ENCODE data around the gene CNTNAP2. TPM values are rescaled to one million over a fixed set of nuclear protein-coding genes. Genes with fewer than 3 reads are reported as not detected.

CNTNAP2 gene
- total and polyA plus RNA-seq, 9 of the 15 experiments (the other 6 are each of a cell fraction or from before 2014, with no cell fraction given): 0.04 to 0.62 (median 0.09) TPM; not detected in 4

- TF ChIP-seq MEF2A (IDR thresholded peaks at IDR 0.05; ENCODE audit: control insufficient read depth, low read depth, low read length) (no peak), C11orf30 (IDR thresholded peaks at IDR 0.05; ENCODE audit: low read depth) (peak; percentile 50; the same call in 1 of the 2 replicates), ILF3 (IDR thresholded peaks at IDR 0.05; ENCODE audit: borderline replicate concordance) (no peak)
Observed at GRCh38 chr7:146291900-146292299, 175.3 kb downstream of the CNTNAP2 start (continued).

GRCh38 chr7:146296028-146296427 is 179.4 kb downstream of the CNTNAP2 start:
- Histone ChIP-seq H4K20me1 (replicated peaks; ENCODE audit: control insufficient read depth, insufficient read depth, low read length) (no peaks in the 10 kb centered on the region), H3K9me3 (replicated peaks; ENCODE audit: control insufficient read depth, insufficient read depth, low read depth, low read length) (no peaks in the 10 kb centered on the region), H3K9ac (ENCODE audit: insufficient read depth in 1 of 2, low read depth in 2 of 2, low read length in 2 of 2) (no peak overlapping the region), H3K9me1 (ENCODE audit: control insufficient read depth, insufficient read depth, low read length) (no peaks in the 10 kb centered on the region), H3K4me2 (ENCODE audit: insufficient read depth, low read length) (no peak overlapping the region), H2AFZ (ENCODE audit: low read depth, low read length) (no peak overlapping the region), H3K79me2 (ENCODE audit: control insufficient read depth, insufficient read depth, low read length) (no peaks in the 10 kb centered on the region), H3K4me3 (no peak overlapping the region), H3K27ac (ENCODE audit: extremely low read depth, low read depth, low read length) (no peak overlapping the region), H3K27me3 (ENCODE audit: control insufficient read depth in 2 of 2, insufficient read depth in 2 of 2, low read length in 2 of 2) (no peaks in the 10 kb centered on the region), H3K36me3 (ENCODE audit: control insufficient read depth, insufficient read depth, low read length) (no peaks in the 10 kb centered on the region), H3K4me1 (replicated peaks in 1 of 2; ENCODE audit: control insufficient read depth in 2 of 2, insufficient read depth in 2 of 2, low read length in 2 of 2) (no peaks in the 10 kb centered on the region)
- no peak for DNase-seq (ENCODE audit: extremely low read depth in 1 of 4, low spot score in 3 of 4)
- BruUV-seq (replicated peaks): no TSS peak
- ChIA-PET POLR2A (no interaction called here), CTCF (ENCODE audit: low intra/inter-chr PET ratio) (no interaction called here)
- intact Hi-C loops (cut with micrococcal nuclease) (no loop called here), in situ Hi-C loops (cut with MboI) (no loop called here)
- 7% methylated on average over 1 of the region's 1 CpG for WGBS (ENCODE audit: insufficient coverage, low coverage, missing lambda C conversion rate)
- TF ChIP-seq ZBTB8A (IDR thresholded peaks at IDR 0.05; ENCODE audit: partially characterized antibody): no peak
- TF ChIP-seq BRF1 (IDR thresholded peaks at IDR 0.05; ENCODE audit: borderline replicate concordance, extremely low read depth, insufficient read length): no peak
- no peak for TF ChIP-seq HNRNPK (IDR thresholded peaks at IDR 0.05; ENCODE audit: low read depth, low read length, poor library complexity, severe bottlenecking)
- no peak for FAIRE-seq
- ATAC-seq: no peak
